HCT116 (cell line): ENCODE measurements around the gene PPP1R1A. TPM values are rescaled to one million over a fixed set of nuclear protein-coding genes. Genes with fewer than 3 reads are reported as not detected.

Experiments used
- ATAC-seq: fragments of 200-7000 bp; cut with Tn5 transposase; 2 replicates; pipeline ENCODE4 v1.9.1; 2020; ENCODE audit warnings: mild to moderate bottlenecking, moderate library complexity
- BruUV-seq: library from RNA; stranded (reverse); fragments of 400-500 nt; replicated peaks from 2 replicates; lab custom pipeline; 2021; lab: Mats Ljungman, UMichigan
- CTCF ChIA-PET: fragments of 300-600 bp; sonication (Branson Sonifier 250); formaldehyde crosslinking; loops from one replicate; lab custom pipeline; 2021; ENCODE audit warnings: antibody characterized with exemption; lab: Charles Lee
- POLR2A ChIA-PET: fragments of 300-600, 350-600 bp; sonication (Branson Sonifier 250); formaldehyde crosslinking; loops from one replicate; lab custom pipeline; 2021; ENCODE audit warnings: antibody characterized with exemption; lab: Charles Lee
- RAD21 ChIA-PET, 2 experiments: fragments of 300-600 bp; sonication (Branson Sonifier 250); formaldehyde crosslinking; loops; one replicate each; lab custom pipeline; 2023; ENCODE audit warnings: low total read pairs in 2 of 2; ENCODE audit not compliant: uncharacterized antibody in 2 of 2, unreplicated experiment in 2 of 2, low non-redundant PET in 1 of 2; lab: Charles Lee
- DNase-seq: peaks from one replicate; pipeline ENCODE4 v3.0.0-alpha.2; 2010; ENCODE audit warnings: low read depth, low spot score
- H2AFZ ChIP-seq: fragments of 200-600 bp; shearing (Covaris generic), sonication (generic); 2 replicates; pipeline ENCODE4 v1.6.1; 2017; ENCODE audit warnings: low read depth, mixed run types, mixed read lengths, antibody characterized with exemption, low read length; ENCODE audit not compliant: poor library complexity, severe bottlenecking
- H3K27ac ChIP-seq: 2 replicates; pipeline ENCODE4 v1.5.1; 2012; ENCODE audit warnings: low read depth, low read length
- H3K27me3 ChIP-seq: fragments of 200-600 bp; sonication (generic); 2 replicates; pipeline ENCODE4 v1.6.1; 2016; ENCODE audit warnings: mixed run types, low read length, mixed read lengths; ENCODE audit not compliant: insufficient read depth
- H3K36me3 ChIP-seq, 2 experiments: fragments of 200-500 bp in 1 of 2; fragments of 200-600 bp in 1 of 2; sonication (Bioruptor generic) in 1 of 2; sonication (generic) in 1 of 2; 2 replicates each; pipeline versions ENCODE4 v1.5.1 to v1.6.1; 2014 to 2016; ENCODE audit warnings: low read length in 2 of 2, inconsistent platforms in 1 of 2, mixed read lengths in 1 of 2, mixed run types in 1 of 2; ENCODE audit not compliant: insufficient read depth in 2 of 2, control insufficient read depth in 1 of 2
- H3K4me1 ChIP-seq, 2 experiments: fragments of 200-600 bp in 1 of 2; sonication (generic) in 1 of 2; 2 replicates each; pipeline versions ENCODE4 v1.5.1 to v1.6.1; 2012 to 2017; ENCODE audit warnings: low read length in 2 of 2, inconsistent platforms in 1 of 2, mild to moderate bottlenecking in 1 of 2, mixed read lengths in 1 of 2, mixed run types in 1 of 2, moderate library complexity in 1 of 2; ENCODE audit not compliant: insufficient read depth in 2 of 2, control insufficient read depth in 1 of 2
- H3K4me2 ChIP-seq: fragments of 200-600 bp; sonication (generic); 2 replicates; pipeline ENCODE4 v1.6.1; 2017; ENCODE audit warnings: mixed run types, low read length, mixed read lengths
- H3K4me3 ChIP-seq, 2 experiments: fragments of 200-600 bp in 1 of 2; sonication (generic) in 1 of 2; replicated peaks in 1 of 2; 2 replicates each; pipeline ENCODE4 v1.5.1; 2011 to 2016; ENCODE audit warnings: low read length in 2 of 2, control low read depth in 1 of 2, low read depth in 1 of 2, mild to moderate bottlenecking in 1 of 2, mixed read lengths in 1 of 2, mixed run types in 1 of 2
- H3K79me2 ChIP-seq: fragments of 200-600 bp; sonication (generic); 2 replicates; pipeline ENCODE4 v1.6.1; 2017; ENCODE audit warnings: mild to moderate bottlenecking, mixed run types, low read length, moderate library complexity, mixed read lengths; ENCODE audit not compliant: insufficient read depth
- H3K9ac ChIP-seq: fragments of 200-600 bp; sonication (generic); 2 replicates; pipeline ENCODE4 v1.6.1; 2016; ENCODE audit warnings: low read length, mixed read lengths
- H3K9me2 ChIP-seq: fragments of 200-600 bp; sonication (generic), shearing (Covaris generic); 2 replicates; pipeline ENCODE4 v1.6.1; 2017; ENCODE audit warnings: mixed run types, mild to moderate bottlenecking, moderate library complexity; ENCODE audit not compliant: insufficient read depth
- H3K9me3 ChIP-seq, 2 experiments: fragments of 200-500 bp in 1 of 2; fragments of 200-600 bp in 1 of 2; sonication (Bioruptor generic) in 1 of 2; sonication (generic) in 1 of 2; 2 replicates each; pipeline ENCODE4 v1.6.1; 2014 to 2017; ENCODE audit warnings: low read length in 2 of 2, mixed read lengths in 2 of 2, inconsistent platforms in 1 of 2, low read depth in 1 of 2, mild to moderate bottlenecking in 1 of 2, mixed run types in 1 of 2, moderate library complexity in 1 of 2; ENCODE audit not compliant: control insufficient read depth in 1 of 2, insufficient read depth in 1 of 2
- H4K20me1 ChIP-seq: fragments of 200-600 bp; sonication (generic), shearing (Covaris generic); 2 replicates; pipeline ENCODE4 v1.6.1; 2017; ENCODE audit warnings: mixed run types, mild to moderate bottlenecking, moderate library complexity; ENCODE audit not compliant: insufficient read depth
- ATF3 ChIP-seq: IDR thresholded peaks from 2 replicates; pipeline ENCODE4 v1.6.1; 2012
- CBX3 ChIP-seq: IDR thresholded peaks from 2 replicates; pipeline ENCODE4 v1.6.1; 2012; ENCODE audit warnings: low read depth
- CTCF ChIP-seq, 3 experiments: fragments of 200-600 bp in 1 of 3; sonication (generic) in 1 of 3; IDR thresholded peaks in 2 of 3; conservative IDR thresholded peaks in 1 of 3; 2 replicates each; pipeline ENCODE4 v1.5.1; 2012 to 2017; ENCODE audit warnings: low read depth in 2 of 3, low read length in 2 of 3, antibody characterized with exemption in 1 of 3, borderline replicate concordance in 1 of 3, control low read depth in 1 of 3, mild to moderate bottlenecking in 1 of 3, mixed read lengths in 1 of 3, mixed run types in 1 of 3, moderate library complexity in 1 of 3; ENCODE audit not compliant: insufficient read depth in 1 of 3
- FOSL1 ChIP-seq: IDR thresholded peaks from 2 replicates; pipeline ENCODE4 v1.6.1; 2012; ENCODE audit warnings: low read depth
- JUND ChIP-seq: IDR thresholded peaks from 2 replicates; pipeline ENCODE4 v1.6.1; 2012
- POLR2A ChIP-seq: IDR thresholded peaks from 2 replicates; pipeline ENCODE4 v1.7.0; 2011; ENCODE audit warnings: borderline replicate concordance; ENCODE audit not compliant: insufficient read depth, insufficient read length; ENCODE audit errors: extremely low read depth
- REST ChIP-seq: IDR thresholded peaks from 2 replicates; pipeline ENCODE4 v1.6.1; 2012; ENCODE audit warnings: low read depth
- SIN3A ChIP-seq: IDR thresholded peaks from 2 replicates; pipeline ENCODE4 v1.6.1; 2012; ENCODE audit warnings: low read depth
- SRF ChIP-seq: IDR thresholded peaks from 2 replicates; pipeline ENCODE4 v1.6.1; 2012; ENCODE audit warnings: low read depth
- YY1 ChIP-seq: IDR thresholded peaks from 2 replicates; pipeline ENCODE4 v1.6.1; 2011; ENCODE audit warnings: low read length, low read depth, moderate library complexity, mild to moderate bottlenecking; ENCODE audit not compliant: insufficient replicate concordance; ENCODE audit errors: extremely low read depth
- ZBTB33 ChIP-seq: IDR thresholded peaks from 2 replicates; pipeline ENCODE4 v1.6.1; 2011; ENCODE audit warnings: mild to moderate bottlenecking, low read length, moderate library complexity; ENCODE audit not compliant: insufficient replicate concordance; ENCODE audit errors: extremely low read depth
- ZNF274 ChIP-seq: fragments of 200-500 bp; sonication (Bioruptor generic); IDR thresholded peaks from 2 replicates; pipeline ENCODE4 v1.6.1; 2014; ENCODE audit warnings: mild to moderate bottlenecking, low read depth, low read length, inconsistent platforms
- intact Hi-C: fragments of 100-400 bp; cut with micrococcal nuclease; formaldehyde crosslinking; loops from 2 replicates; pipeline ENCODE4 v1.10.0; 2022
- total RNA-seq: library from RNA; stranded (reverse); gene quantifications from one replicate; pipeline ENCODE4 v1.2.1, GENCODE V29; 2021; ENCODE audit not compliant: unreplicated experiment

PPP1R1A gene
- total RNA-seq, 1 experiment from 2014 or later: 0.61 TPM

GRCh38 chr12:54606556-54606955 lies 18.1 kb upstream of the PPP1R1A start:
- H3K36me3 ChIP-seq: no peaks in the 10 kb centered on the region
- H3K9me3 ChIP-seq: no peaks in the 10 kb centered on the region
- H3K4me1 ChIP-seq: peaks cover 0 to 11% of the 10 kb centered on the region in 2 experiments; a peak in 3 of 4 replicates
- TF ChIP-seq YY1 (no peak), ATF3 (no peak), SIN3A (no peak), POLR2A (no peak), FOSL1 (no peak), REST (no peak), CTCF (IDR thresholded peaks at IDR 0.05 in 2 of 3, conservative IDR thresholded peaks at IDR 0.05 in 1 of 3; ENCODE audit: borderline replicate concordance in 1 of 3, insufficient read depth in 1 of 3, low read depth in 2 of 3, low read length in 2 of 3) (no peak), ZBTB33 (no peak), JUND (no peak), ZNF274 (no peak), CBX3 (no peak), SRF (no peak)
- peaks cover 17% of the 10 kb centered on the region; the same call in 1 of the 2 replicates for H3K27me3 ChIP-seq
- no peaks in the 10 kb centered on the region for H3K79me2 ChIP-seq
- H3K27ac ChIP-seq: no peak overlapping the region
- H3K4me2 ChIP-seq: no peak overlapping the region
- H2AFZ ChIP-seq: no peak overlapping the region
- ChIA-PET POLR2A (no interaction called here), CTCF (interaction anchor here (1.4 to 1.8 kb wide), 2 partner anchors 10 to 26 kb away, joined by 5 to 7 read pairs; no protein-coding TSS in a partner anchor), RAD21 (no interaction called here)
- H3K9me2 ChIP-seq: no peaks in the 10 kb centered on the region
- intact Hi-C loops: no loop called here
- H3K9ac ChIP-seq: no peak overlapping the region
- BruUV-seq: no TSS peak
- no peaks in the 10 kb centered on the region for H4K20me1 ChIP-seq
- ATAC-seq: no peak
- no peak for DNase-seq
- H3K4me3 ChIP-seq: no peak overlapping the region
